Mucosa of rectum (tissue), 2 donors: Measurements from ENCODE around the gene NDUFB2.
"Not testable (repeated sequence)": the region's sequence is repeated elsewhere in the genome, so short reads cannot be mapped to it uniquely, and the experiment has no call there.

Experiments
- H3K27ac ChIP-seq, 2 donors: one replicate each; pipeline ENCODE4 v1.7.0; 2013; ENCODE audit warnings: inconsistent platforms in 2 of 2, low read depth in 2 of 2, low read length in 2 of 2
- H3K27me3 ChIP-seq, 2 donors: one replicate each; pipeline ENCODE4 v1.7.0; 2013; ENCODE audit warnings: low read length in 2 of 2; ENCODE audit not compliant: control insufficient read depth in 2 of 2, insufficient read depth in 2 of 2
- H3K36me3 ChIP-seq, 2 donors: one replicate each; pipeline ENCODE4 v1.7.0; 2013; ENCODE audit warnings: low read length in 2 of 2; ENCODE audit not compliant: control insufficient read depth in 2 of 2, insufficient read depth in 2 of 2
- H3K4me1 ChIP-seq, 2 donors: one replicate each; pipeline ENCODE4 v1.7.0; 2013; ENCODE audit warnings: low read length in 2 of 2, mild to moderate bottlenecking in 1 of 2; ENCODE audit not compliant: control insufficient read depth in 2 of 2, insufficient read depth in 2 of 2
- H3K4me3 ChIP-seq, 2 donors: one replicate each; pipeline ENCODE4 v1.7.0; 2013; ENCODE audit warnings: low read length in 2 of 2
- H3K9ac ChIP-seq, 2 donors: one replicate each; pipeline ENCODE4 v1.7.0; 2013; ENCODE audit warnings: low read length in 2 of 2, low read depth in 1 of 2, mild to moderate bottlenecking in 1 of 2
- H3K9me3 ChIP-seq, 2 donors: one replicate each; pipeline ENCODE4 v1.7.0; 2013; ENCODE audit warnings: low read length in 2 of 2; ENCODE audit not compliant: control insufficient read depth in 2 of 2
- donor health status: healthy.
- donor health status: Normal muscosa, but diverticular disease.

The NDUFB2 gene

DNA sequence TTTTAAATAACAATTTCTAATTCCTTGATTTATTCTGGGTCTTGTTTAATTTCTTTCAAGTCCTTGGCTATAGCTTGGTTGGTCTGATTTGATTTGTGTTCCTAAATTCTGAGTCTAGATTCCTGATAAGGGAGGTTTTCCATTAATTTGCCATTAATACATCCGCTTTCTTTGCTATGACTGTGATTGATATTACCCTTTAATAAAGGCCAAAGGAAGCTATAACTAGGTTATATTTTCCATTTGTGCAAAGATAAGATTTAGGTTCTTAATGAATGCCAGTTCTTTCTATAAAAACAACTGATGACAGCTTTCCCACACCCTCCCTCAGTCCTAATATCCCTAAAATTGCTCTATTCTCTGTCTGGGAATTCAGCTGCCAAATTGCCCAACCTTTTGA lies 28.2 kb downstream of the NDUFB2 start:
- Histone ChIP-seq H3K27me3 (no peaks in the 10 kb centered on the region), H3K9me3 (no peaks in the 10 kb centered on the region), H3K27ac (no peak overlapping the region), H3K4me3 (no peak overlapping the region), H3K9ac (no peak overlapping the region), H3K36me3 (peaks cover 0 to 9% of the 10 kb centered on the region in 2 donors), H3K4me1 (no peaks in the 10 kb centered on the region)

DNA sequence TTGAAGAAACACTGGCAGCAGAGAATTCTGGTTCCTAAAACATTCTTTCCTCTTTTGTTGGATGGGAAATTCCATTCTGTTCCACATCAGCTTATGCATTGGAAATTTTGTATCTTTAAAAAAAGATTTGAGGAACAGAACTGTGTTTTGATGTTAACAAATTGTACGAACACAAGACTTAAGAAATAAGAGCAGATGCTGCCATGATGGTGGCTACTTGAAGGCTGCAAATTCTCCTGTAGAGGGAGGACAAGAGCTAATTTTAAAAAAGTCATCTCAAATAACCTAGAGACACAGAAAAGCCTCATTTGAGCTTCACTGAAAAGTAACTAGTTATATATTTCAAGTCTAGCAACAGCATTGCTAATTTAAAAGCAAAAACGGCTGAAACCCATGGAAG lies 29.8 kb downstream of the NDUFB2 start:
- Histone ChIP-seq H3K36me3 (peaks cover 4 to 9% of the 10 kb centered on the region in 2 donors), H3K9ac (no peak overlapping the region), H3K27me3 (no peaks in the 10 kb centered on the region), H3K4me1 (no peaks in the 10 kb centered on the region), H3K4me3 (no peak overlapping the region), H3K27ac (no peak overlapping the region), H3K9me3 (no peaks in the 10 kb centered on the region)

- no peaks in the 10 kb centered on the region for H3K27me3 ChIP-seq
- H3K36me3 ChIP-seq = peaks cover 0 to 4% of the 10 kb centered on the region in 2 donors
- no peaks in the 10 kb centered on the region for H3K9me3 ChIP-seq
- H3K27ac ChIP-seq = no peak overlapping the region
- H3K4me3 ChIP-seq = no peak overlapping the region
- no peaks in the 10 kb centered on the region for H3K4me1 ChIP-seq
- no peak overlapping the region for H3K9ac ChIP-seq
These were observed 35.9 kb downstream of the NDUFB2 start for GRCh38 chr7:140732416-140732815.

DNA sequence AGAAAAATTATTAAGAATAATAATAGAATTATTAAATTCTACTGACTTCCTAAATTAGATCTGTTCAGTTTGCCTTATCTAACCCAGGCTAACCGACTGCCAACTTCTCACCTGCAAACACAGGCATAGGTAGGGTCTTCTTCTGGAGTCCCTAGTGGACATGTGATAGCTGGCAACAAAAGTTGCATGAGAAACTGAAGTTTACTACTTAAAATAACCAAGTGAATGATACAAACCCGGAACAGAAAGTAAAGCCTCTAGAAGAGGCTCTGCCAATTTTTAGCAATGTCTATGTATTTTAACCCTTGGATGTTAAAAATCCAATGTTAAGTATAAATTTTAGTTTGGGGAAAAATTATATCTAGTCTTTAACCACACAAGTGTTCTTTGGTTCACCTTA lies 37.6 kb downstream of the NDUFB2 start:
- H3K27me3 ChIP-seq = no peaks in the 10 kb centered on the region
- H3K36me3 ChIP-seq = peaks cover 0 to 11% of the 10 kb centered on the region in 2 donors

GRCh38 chr7:140734729-140735128 lies 38.2 kb downstream of the NDUFB2 start:
- no peaks in the 10 kb centered on the region for H3K9me3 ChIP-seq
- H3K27me3 ChIP-seq = no peaks in the 10 kb centered on the region
- peaks cover 0 to 14% of the 10 kb centered on the region in 2 donors for H3K36me3 ChIP-seq
- H3K9ac ChIP-seq = no peak overlapping the region
- H3K4me3 ChIP-seq = no peak overlapping the region
- no peaks in the 10 kb centered on the region for H3K4me1 ChIP-seq
- no peak overlapping the region for H3K27ac ChIP-seq

More for the DNA sequence above, 37.6 kb downstream of the NDUFB2 start:
- Histone ChIP-seq H3K9ac (no peak overlapping the region), H3K4me1 (no peaks in the 10 kb centered on the region), H3K4me3 (no peak overlapping the region), H3K27ac (no peak overlapping the region), H3K9me3 (no peaks in the 10 kb centered on the region)

DNA sequence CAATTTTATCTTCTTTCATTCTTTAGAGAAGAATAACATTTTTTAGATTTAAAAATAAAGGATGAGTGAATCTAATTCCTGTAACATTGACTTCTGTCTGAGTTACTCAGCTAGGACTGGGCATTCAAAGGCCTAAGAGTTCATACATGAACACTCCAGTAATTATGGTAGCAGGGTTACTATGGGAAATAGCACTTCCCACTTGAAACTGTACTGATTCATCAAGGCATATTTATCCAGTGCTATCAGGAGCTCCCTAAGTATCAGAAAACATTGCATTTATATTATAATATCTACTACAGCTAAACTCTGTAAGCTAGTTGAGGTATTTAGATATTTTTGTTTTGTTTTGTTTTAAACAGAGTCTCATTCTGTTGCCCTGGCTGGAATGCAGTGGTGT lies 41.8 kb downstream of the NDUFB2 start:
- no peak overlapping the region for H3K27ac ChIP-seq
- H3K36me3 ChIP-seq = peaks cover 0 to 13% of the 10 kb centered on the region in 2 donors
- no peak overlapping the region for H3K9ac ChIP-seq
- H3K4me3 ChIP-seq = no peak overlapping the region
- no peaks in the 10 kb centered on the region for H3K27me3 ChIP-seq
- no peaks in the 10 kb centered on the region for H3K9me3 ChIP-seq
- no peaks in the 10 kb centered on the region for H3K4me1 ChIP-seq

DNA sequence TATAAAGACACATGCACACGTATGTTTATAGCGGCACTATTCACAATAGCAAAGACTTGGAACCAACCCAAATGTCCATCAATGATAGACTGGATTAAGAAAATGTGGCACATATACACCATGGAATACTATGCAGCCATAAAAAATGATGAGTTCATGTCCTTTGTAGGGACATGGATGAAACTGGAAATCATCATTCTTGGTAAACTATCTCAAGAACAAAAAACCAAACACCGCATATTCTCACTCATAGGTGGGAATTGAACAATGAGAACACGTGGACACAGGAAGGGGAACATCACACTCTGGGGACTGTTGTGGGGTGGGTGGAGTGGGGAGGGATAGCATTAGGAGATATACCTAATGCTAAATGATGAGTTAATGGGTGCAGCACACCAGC lies 46.7 kb downstream of the NDUFB2 start:
- H3K9me3 ChIP-seq = not testable (repeated sequence)

GRCh38 chr7:140744005-140744404 lies 47.5 kb downstream of the NDUFB2 start:
- Histone ChIP-seq H3K4me3 (no peak overlapping the region), H3K27ac (no peak overlapping the region), H3K27me3 (no peaks in the 10 kb centered on the region), H3K4me1 (no peaks in the 10 kb centered on the region), H3K36me3 (peaks cover 3 to 10% of the 10 kb centered on the region in 2 donors), H3K9me3 (no peaks in the 10 kb centered on the region), H3K9ac (no peak overlapping the region)

More for the DNA sequence above, 46.7 kb downstream of the NDUFB2 start:
- H3K4me3 ChIP-seq, H3K4me1 ChIP-seq, H3K27ac ChIP-seq, H3K27me3 ChIP-seq, H3K9ac ChIP-seq: not testable (repeated sequence)
- H3K36me3 ChIP-seq = peaks cover 3 to 11% of the 10 kb centered on the region in 2 donors

- Histone ChIP-seq H3K27ac (no peak overlapping the region), H3K4me3 (no peak overlapping the region), H3K4me1 (no peaks in the 10 kb centered on the region), H3K27me3 (no peaks in the 10 kb centered on the region), H3K36me3 (peaks cover 5 to 6% of the 10 kb centered on the region in 2 donors), H3K9me3 (no peaks in the 10 kb centered on the region), H3K9ac (no peak overlapping the region)
These were observed 49.0 kb downstream of the NDUFB2 start for GRCh38 chr7:140745266-140746058.

DNA sequence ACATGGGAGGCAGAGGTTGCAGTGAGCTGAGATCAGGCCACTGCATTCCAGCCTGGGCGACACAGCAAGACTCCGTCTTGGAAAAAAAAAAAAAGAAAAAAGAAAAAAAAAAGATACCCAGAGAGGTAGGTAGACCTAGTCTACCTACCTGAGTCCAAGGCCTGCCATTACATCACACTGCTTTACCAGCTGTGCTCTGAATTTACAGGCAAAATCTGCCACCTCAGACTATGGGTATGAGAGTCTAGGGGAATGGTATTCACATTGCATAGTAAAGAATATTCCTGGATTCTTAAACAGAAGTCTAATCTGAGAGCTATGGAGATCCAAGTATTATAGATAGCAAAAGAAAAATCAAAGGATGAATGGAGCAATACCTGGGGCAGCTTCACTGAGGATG lies 50.2 kb downstream of the NDUFB2 start:
- Histone ChIP-seq H3K4me3 (no peak overlapping the region), H3K27ac (no peak overlapping the region), H3K27me3 (no peaks in the 10 kb centered on the region), H3K9me3 (no peaks in the 10 kb centered on the region), H3K36me3 (peaks cover 5 to 6% of the 10 kb centered on the region in 2 donors), H3K4me1 (no peaks in the 10 kb centered on the region), H3K9ac (no peak overlapping the region)
